SJCRH30 (cell line): ENCODE results near the gene ENDOD1. TPM values are rescaled to one million over a fixed set of nuclear protein-coding genes. Genes with fewer than 3 reads are reported as not detected.
A peak's percentile ranks its signal among the peaks of the same experiment; 100 is the strongest.
"Not testable (repeated sequence)": the region's sequence is repeated elsewhere in the genome, so short reads cannot be mapped to it uniquely, and the experiment has no call there.

Experiments used
- DNase-seq, 2 experiments: peaks; one replicate each; pipeline ENCODE4 v3.0.0-alpha.2; 2015 to 2020
- H3K27ac ChIP-seq: fragments of 250-450 bp; sonication (Bioruptor Pico); 2 replicates; pipeline ENCODE4 v1.5.1; 2020; ENCODE audit warnings: mild to moderate bottlenecking, moderate library complexity
- H3K27me3 ChIP-seq: fragments of 250-450 bp; sonication (Bioruptor Pico); 2 replicates; pipeline ENCODE4 v1.5.1; 2020; ENCODE audit warnings: mild to moderate bottlenecking, moderate library complexity
- H3K36me3 ChIP-seq: fragments of 250-450 bp; sonication (Bioruptor Pico); 2 replicates; pipeline ENCODE4 v1.5.1; 2020; ENCODE audit warnings: mild to moderate bottlenecking, moderate library complexity
- H3K4me1 ChIP-seq: fragments of 250-450 bp; sonication (Bioruptor Pico); 2 replicates; pipeline ENCODE4 v1.5.1; 2020; ENCODE audit warnings: mild to moderate bottlenecking, moderate library complexity
- H3K4me3 ChIP-seq: fragments of 250-450 bp; sonication (Bioruptor Pico); 2 replicates; pipeline ENCODE4 v1.5.1; 2020; ENCODE audit warnings: mild to moderate bottlenecking, moderate library complexity
- H3K9me3 ChIP-seq: fragments of 250-450 bp; sonication (Bioruptor Pico); replicated peaks from 2 replicates; pipeline ENCODE4 v1.5.1; 2020; ENCODE audit warnings: mild to moderate bottlenecking, moderate library complexity
- total RNA-seq: library from RNA; depleted of rRNA; stranded (reverse); fragments of >200 nt; shearing (Covaris generic); gene quantifications from 2 replicates; pipeline ENCODE4 v1.2.3, GENCODE V29; 2014

The ENDOD1 gene
- total RNA-seq, 1 experiment from 2014 or later = 10.3 TPM

- no peak for DNase-seq
- Histone ChIP-seq H3K36me3 (no peaks in the 10 kb centered on the region), H3K9me3 (no peaks in the 10 kb centered on the region), H3K27ac (no peak overlapping the region), H3K4me1 (peaks cover 16% of the 10 kb centered on the region), H3K4me3 (no peak overlapping the region), H3K27me3 (no peaks in the 10 kb centered on the region)
These were observed 14.6 kb downstream of the ENDOD1 start for GRCh38 chr11:95104121-95104830.

DNA sequence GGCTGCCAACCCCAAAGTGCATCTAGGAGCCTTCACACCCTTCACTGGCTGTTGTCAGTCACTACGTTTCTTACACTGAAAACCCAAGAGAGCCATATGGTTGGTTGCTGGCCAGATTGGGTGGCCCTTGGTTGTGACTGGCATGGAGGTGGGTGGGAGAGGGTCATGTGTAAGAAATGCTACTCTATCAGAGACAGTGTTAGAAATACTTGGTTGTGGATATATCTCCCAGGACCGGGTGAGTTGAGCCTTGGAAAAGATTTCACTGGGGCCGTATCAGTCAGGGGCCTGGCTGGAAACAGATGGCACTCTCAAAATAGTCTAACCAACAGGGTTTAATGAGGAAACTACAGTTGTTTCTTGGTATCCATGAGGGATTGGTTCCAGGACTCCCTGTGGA lies 15.2 kb downstream of the ENDOD1 start:
- H3K27me3 ChIP-seq = no peaks in the 10 kb centered on the region
- no peak for DNase-seq
- no peak overlapping the region for H3K27ac ChIP-seq

DNA sequence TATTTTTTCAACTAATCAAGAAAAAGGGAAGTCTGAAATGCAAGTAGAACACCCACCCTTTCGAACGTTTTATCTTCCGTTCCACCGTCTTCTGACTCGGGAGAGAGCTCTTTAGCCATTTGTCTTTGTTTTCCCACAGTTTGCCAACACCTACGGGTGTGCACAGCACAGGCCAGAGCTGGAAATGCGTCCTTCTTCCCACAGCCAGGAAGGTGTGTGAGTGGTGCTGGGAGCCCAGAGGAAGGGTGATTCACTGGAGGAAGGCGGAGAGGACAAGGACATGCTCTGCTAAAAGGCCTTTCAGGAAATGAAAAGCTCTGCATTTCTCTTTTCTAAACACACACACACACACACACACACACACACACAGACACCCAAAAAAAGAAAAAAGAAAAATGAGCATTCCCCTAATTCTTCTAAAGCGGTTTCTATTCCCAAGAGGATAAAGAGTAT lies 18.5 kb downstream of the ENDOD1 start:
- H3K4me1 ChIP-seq = no peaks in the 10 kb centered on the region
- H3K4me3 ChIP-seq = no peak overlapping the region
- H3K36me3 ChIP-seq = no peaks in the 10 kb centered on the region
- no peaks in the 10 kb centered on the region for H3K9me3 ChIP-seq
- H3K27me3 ChIP-seq = no peaks in the 10 kb centered on the region
- DNase-seq = no peak
- no peak overlapping the region for H3K27ac ChIP-seq

More for the DNA sequence above, 15.2 kb downstream of the ENDOD1 start:
- H3K4me3 ChIP-seq = no peak overlapping the region
- no peaks in the 10 kb centered on the region for H3K9me3 ChIP-seq
- H3K36me3 ChIP-seq = no peaks in the 10 kb centered on the region
- H3K4me1 ChIP-seq = peaks cover 16% of the 10 kb centered on the region

- Histone ChIP-seq H3K27ac (no peak overlapping the region), H3K4me3 (no peak overlapping the region), H3K4me1 (no peaks in the 10 kb centered on the region), H3K9me3 (no peaks in the 10 kb centered on the region), H3K36me3 (no peaks in the 10 kb centered on the region), H3K27me3 (no peaks in the 10 kb centered on the region)
- no peak for DNase-seq
These were observed 19.3 kb downstream of the ENDOD1 start for GRCh38 chr11:95108671-95109551.

DNA sequence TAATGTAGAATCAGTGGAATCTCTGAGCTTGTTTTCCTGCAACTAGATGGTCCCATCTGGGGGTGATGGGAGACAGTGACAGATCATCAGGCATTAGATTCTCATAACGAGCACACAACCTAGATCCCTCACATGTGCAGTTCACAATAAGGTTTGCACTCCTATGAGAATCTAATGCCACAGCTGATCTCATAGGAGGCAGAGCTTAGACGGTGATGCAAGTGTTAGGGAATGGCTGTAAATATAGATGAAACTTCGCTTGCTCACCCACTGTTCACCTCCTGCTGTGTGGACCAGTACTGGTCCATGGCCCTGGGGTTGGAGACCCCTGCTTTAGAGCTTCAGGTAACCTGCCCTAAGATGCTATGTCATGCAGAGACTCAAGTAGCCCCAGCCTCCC lies 21.8 kb downstream of the ENDOD1 start:
- H3K27ac ChIP-seq, H3K4me3 ChIP-seq, DNase-seq: not testable (repeated sequence)

GRCh38 chr11:95111923-95112540 lies 22.4 kb downstream of the ENDOD1 start:
- Histone ChIP-seq H3K27me3 (no peaks in the 10 kb centered on the region), H3K4me1 (no peaks in the 10 kb centered on the region), H3K4me3 (no peak overlapping the region), H3K36me3 (no peaks in the 10 kb centered on the region), H3K9me3 (no peaks in the 10 kb centered on the region), H3K27ac (no peak overlapping the region)
- no peak for DNase-seq

More for the DNA sequence above, 21.8 kb downstream of the ENDOD1 start:
- not testable (repeated sequence) for H3K4me1 ChIP-seq, H3K27me3 ChIP-seq, H3K36me3 ChIP-seq, H3K9me3 ChIP-seq

DNA sequence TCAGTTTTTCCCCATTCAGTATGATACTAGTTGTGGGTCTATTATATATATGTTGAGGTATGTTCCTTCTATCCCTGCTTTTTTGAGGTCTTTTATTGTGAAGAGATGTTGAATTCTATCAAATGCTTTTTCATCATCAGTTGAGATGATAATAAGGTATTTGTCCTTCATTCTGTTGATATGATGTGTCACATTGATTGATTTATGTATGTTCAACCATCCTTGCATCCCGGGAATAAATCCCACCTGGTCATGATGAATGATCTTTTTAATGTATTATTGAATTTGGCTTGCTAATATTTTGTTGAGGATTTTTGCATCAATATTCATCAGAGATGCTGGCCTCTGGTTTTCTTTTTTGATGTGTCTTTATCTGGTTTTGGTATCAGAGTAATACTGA lies 26.0 kb downstream of the ENDOD1 start:
- no peak overlapping the region for H3K4me3 ChIP-seq
- H3K9me3 ChIP-seq = no peaks in the 10 kb centered on the region
- no peaks in the 10 kb centered on the region for H3K4me1 ChIP-seq
- H3K36me3 ChIP-seq = no peaks in the 10 kb centered on the region
- no peak for DNase-seq
- H3K27me3 ChIP-seq = no peaks in the 10 kb centered on the region
- H3K27ac ChIP-seq = no peak overlapping the region

DNA sequence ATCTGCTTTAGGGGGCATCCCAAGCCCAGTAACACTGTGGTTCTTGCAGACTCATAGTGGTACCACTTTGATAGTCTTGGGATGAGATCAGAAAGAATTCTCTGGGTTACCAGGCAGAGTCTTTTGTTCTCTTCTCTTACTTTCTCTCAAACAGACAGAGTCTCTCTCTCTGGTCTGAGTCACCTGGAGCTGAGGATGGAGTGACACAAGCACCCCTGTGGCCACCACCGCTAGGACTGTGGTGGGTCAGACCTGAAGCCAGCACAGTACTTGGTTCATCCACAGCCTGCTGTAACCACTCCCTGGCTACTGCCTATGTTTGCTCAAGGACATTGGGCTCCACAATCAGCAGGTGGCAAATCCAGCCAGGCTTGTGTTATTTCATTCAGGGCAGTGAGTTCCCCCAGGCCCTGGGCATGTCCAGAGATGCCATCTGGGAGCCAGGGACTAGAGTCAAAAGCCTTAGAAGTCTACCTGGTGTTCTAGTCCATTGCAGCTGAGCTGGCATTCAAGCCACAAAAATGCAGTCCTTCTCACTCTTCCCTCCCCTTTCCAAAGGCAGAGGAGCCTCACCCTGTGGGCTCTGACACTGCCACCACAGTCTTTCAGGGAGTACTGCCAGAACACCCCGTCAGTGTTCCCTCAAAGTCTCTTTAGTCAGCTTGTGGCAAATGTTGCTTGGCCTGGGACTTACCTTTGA lies 29.9 kb downstream of the ENDOD1 start:
- Histone ChIP-seq H3K36me3 (no peaks in the 10 kb centered on the region), H3K4me1 (peaks cover 6% of the 10 kb centered on the region), H3K27me3 (no peaks in the 10 kb centered on the region), H3K9me3 (no peaks in the 10 kb centered on the region), H3K4me3 (no peak overlapping the region), H3K27ac (no peak overlapping the region)
- no peak for DNase-seq

- no peaks in the 10 kb centered on the region for H3K9me3 ChIP-seq
- peak in 1 of 2 experiments; percentile 55 for DNase-seq
- H3K4me1 ChIP-seq = peaks cover 6% of the 10 kb centered on the region
- H3K4me3 ChIP-seq = no peak overlapping the region
- no peaks in the 10 kb centered on the region for H3K27me3 ChIP-seq
- no peak overlapping the region for H3K27ac ChIP-seq
- no peaks in the 10 kb centered on the region for H3K36me3 ChIP-seq
These were observed 32.1 kb downstream of the ENDOD1 start for GRCh38 chr11:95121698-95122097.

DNA sequence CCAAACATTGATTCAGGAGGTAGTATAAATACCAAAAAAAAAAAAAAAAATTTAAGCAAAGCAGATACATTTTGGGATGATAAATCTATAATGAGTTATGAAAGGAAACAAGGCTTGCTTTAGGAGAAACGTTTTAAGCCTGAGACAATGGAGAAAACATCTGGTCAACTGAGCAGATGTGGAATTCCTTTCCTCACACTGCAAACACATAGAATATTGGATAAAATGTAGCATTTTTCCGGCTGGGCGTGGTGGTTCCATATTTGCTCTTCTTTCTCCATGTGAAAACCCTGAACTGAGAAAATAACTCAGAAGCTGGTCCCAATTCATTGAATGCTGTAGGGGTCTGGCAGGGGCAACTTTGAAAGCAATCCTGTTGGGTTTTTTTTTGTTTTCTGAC lies 33.9 kb downstream of the ENDOD1 start:
- no peak for DNase-seq
- no peaks in the 10 kb centered on the region for H3K27me3 ChIP-seq
- no peak overlapping the region for H3K4me3 ChIP-seq
- no peaks in the 10 kb centered on the region for H3K36me3 ChIP-seq
- H3K27ac ChIP-seq = no peak overlapping the region
- H3K4me1 ChIP-seq = peaks cover 6% of the 10 kb centered on the region
- H3K9me3 ChIP-seq = no peaks in the 10 kb centered on the region

DNA sequence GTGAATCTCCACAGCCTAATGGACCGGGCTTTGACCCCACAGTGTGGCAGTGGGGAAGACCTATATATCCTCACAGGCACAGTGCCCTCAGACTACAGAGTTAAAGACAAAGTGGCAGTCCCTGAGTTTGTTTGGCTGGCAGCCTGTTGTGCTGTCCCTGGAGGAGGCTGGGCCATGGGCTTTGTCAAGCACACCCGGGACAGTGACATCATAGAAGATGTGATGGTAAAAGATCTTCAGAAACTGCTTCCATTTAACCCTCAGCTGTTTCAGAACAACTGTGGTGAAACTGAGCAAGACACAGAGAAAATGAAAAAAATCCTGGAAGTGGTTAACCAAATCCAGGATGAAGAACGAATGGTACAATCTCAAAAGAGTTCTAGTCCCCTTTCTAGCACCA lies 39.0 kb downstream of the ENDOD1 start:
- DNase-seq = no peak
- H3K9me3 ChIP-seq = no peaks in the 10 kb centered on the region
- H3K4me1 ChIP-seq = no peaks in the 10 kb centered on the region
- no peak overlapping the region for H3K4me3 ChIP-seq
- no peaks in the 10 kb centered on the region for H3K27me3 ChIP-seq
- no peak overlapping the region for H3K27ac ChIP-seq
- no peaks in the 10 kb centered on the region for H3K36me3 ChIP-seq

- Histone ChIP-seq H3K4me3 (no peak overlapping the region), H3K36me3 (no peaks in the 10 kb centered on the region), H3K9me3 (no peaks in the 10 kb centered on the region), H3K27me3 (no peaks in the 10 kb centered on the region), H3K4me1 (no peaks in the 10 kb centered on the region), H3K27ac (no peak overlapping the region)
- peak; percentile 22 to 53 for DNase-seq
These were observed 43.3 kb downstream of the ENDOD1 start for GRCh38 chr11:95132956-95133355.

DNA sequence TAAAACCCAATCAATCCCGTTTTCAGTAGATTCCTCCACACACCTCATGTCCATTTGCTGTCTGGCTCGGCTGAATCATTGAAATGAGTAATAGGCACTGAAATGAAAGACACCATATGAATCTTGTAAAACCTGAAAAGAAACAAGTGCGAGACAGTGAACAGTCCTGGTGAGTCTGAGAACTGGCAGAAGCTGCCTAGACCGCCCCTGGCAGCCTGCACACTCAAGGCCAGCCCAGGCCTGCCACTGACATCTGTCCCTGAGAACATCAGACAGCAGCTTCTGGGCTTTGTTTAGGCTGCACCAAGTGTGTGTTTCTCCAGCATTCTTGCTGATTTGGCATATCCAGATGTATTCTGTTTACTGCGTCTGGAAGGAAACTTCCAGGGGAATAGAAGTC lies 44.8 kb downstream of the ENDOD1 start:
- Histone ChIP-seq H3K27ac (no peak overlapping the region), H3K4me3 (no peak overlapping the region), H3K4me1 (no peaks in the 10 kb centered on the region), H3K9me3 (no peaks in the 10 kb centered on the region), H3K36me3 (no peaks in the 10 kb centered on the region), H3K27me3 (no peaks in the 10 kb centered on the region)
- no peak for DNase-seq

GRCh38 chr11:95135155-95135554 lies 45.5 kb downstream of the ENDOD1 start:
- H3K4me1 ChIP-seq = no peaks in the 10 kb centered on the region
- H3K27ac ChIP-seq = no peak overlapping the region
- H3K27me3 ChIP-seq = no peaks in the 10 kb centered on the region
- H3K36me3 ChIP-seq = no peaks in the 10 kb centered on the region
- no peak overlapping the region for H3K4me3 ChIP-seq
- H3K9me3 ChIP-seq = no peaks in the 10 kb centered on the region
- DNase-seq = no peak

DNA sequence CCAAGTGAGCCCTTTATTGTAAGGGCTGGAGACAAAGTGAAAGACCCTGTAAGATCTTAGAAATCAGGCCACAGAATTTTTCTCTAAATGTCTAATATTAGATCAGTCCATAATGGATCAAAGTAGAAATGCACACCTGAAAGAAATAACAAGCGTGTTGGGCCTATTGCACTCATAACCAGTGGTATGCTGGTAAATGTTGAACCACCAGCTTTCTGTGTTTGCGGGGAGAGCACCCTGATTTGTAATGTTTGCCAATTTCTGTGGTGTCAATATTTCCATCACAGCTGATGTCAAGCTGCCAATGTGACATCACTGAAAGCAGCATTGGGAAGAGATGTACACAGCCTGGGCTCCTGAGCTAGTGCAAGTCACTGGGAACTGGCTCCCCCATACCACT lies 46.2 kb downstream of the ENDOD1 start:
- Histone ChIP-seq H3K4me1 (no peaks in the 10 kb centered on the region), H3K27me3 (no peaks in the 10 kb centered on the region)
- DNase-seq = no peak

More for the DNA sequence above, 46.2 kb downstream of the ENDOD1 start:
- no peak overlapping the region for H3K4me3 ChIP-seq
- H3K27ac ChIP-seq = no peak overlapping the region
- no peaks in the 10 kb centered on the region for H3K36me3 ChIP-seq
- no peaks in the 10 kb centered on the region for H3K9me3 ChIP-seq
